Activated B cell treated with CpG ODN at 0.5 μM for 24 hours (primary cell): ENCODE data around the gene GHRL. TPM values are rescaled to one million over a fixed set of nuclear protein-coding genes. Genes with fewer than 3 reads are reported as not detected.
"Not testable (repeated sequence)": the region's sequence is repeated elsewhere in the genome, so short reads cannot be mapped to it uniquely, and the experiment has no call there.

Experiments
- ATAC-seq: fragments of 200-7000 bp; cut with Tn5 transposase; one replicate; pipeline ENCODE4 v1.10.0; 2021; ENCODE audit warnings: low read depth, mild to moderate bottlenecking, moderate library complexity
- CTCF ChIA-PET: fragments of 350-600 bp; sonication (Branson Sonifier 250); formaldehyde crosslinking; loops from one replicate; lab custom pipeline; 2021; ENCODE audit warnings: antibody characterized with exemption; lab: Charles Lee
- POLR2A ChIA-PET: fragments of 350-600 bp; sonication (Branson Sonifier 250); formaldehyde crosslinking; loops from one replicate; lab custom pipeline; 2021; ENCODE audit warnings: antibody characterized with exemption; lab: Charles Lee
- DNase-seq: peaks from one replicate; pipeline ENCODE4 v3.0.0; 2022
- H3K27ac Mint-ChIP-seq: one replicate; pipeline ENCODE4 v1.8.0; 2020; ENCODE audit warnings: mixed read lengths
- H3K27me3 Mint-ChIP-seq: one replicate; pipeline ENCODE4 v1.8.0; 2021; ENCODE audit warnings: mixed read lengths
- H3K36me3 Mint-ChIP-seq: one replicate; pipeline ENCODE4 v1.8.0; 2021; ENCODE audit warnings: low read depth, mixed read lengths
- H3K4me1 Mint-ChIP-seq: one replicate; pipeline ENCODE4 v1.8.0; 2021; ENCODE audit warnings: mixed read lengths
- H3K4me3 Mint-ChIP-seq: one replicate; pipeline ENCODE4 v1.8.0; 2020; ENCODE audit warnings: mild to moderate bottlenecking, mixed read lengths
- H3K9me3 Mint-ChIP-seq: one replicate; pipeline ENCODE4 v1.8.0; 2020; ENCODE audit warnings: mixed read lengths
- intact Hi-C: fragments of 100-400 bp; cut with micrococcal nuclease; formaldehyde crosslinking; loops from one replicate; pipeline ENCODE4 v1.15.1; 2024
- total RNA-seq: library from RNA; stranded (reverse); gene quantifications from 2 replicates; pipeline ENCODE4 v1.2.3, GENCODE V29; 2022
- TF ChIP-seq, protein P1 (sequence below): fragments of 200-600 bp; IDR thresholded peaks from one replicate; pipeline ENCODE4 v1.8.0; 2022; ENCODE audit warnings: antibody characterized with exemption, mild to moderate bottlenecking

Gene GHRL
- total RNA-seq, 1 donor from 2014 or later, result 2.8 TPM

DNA sequence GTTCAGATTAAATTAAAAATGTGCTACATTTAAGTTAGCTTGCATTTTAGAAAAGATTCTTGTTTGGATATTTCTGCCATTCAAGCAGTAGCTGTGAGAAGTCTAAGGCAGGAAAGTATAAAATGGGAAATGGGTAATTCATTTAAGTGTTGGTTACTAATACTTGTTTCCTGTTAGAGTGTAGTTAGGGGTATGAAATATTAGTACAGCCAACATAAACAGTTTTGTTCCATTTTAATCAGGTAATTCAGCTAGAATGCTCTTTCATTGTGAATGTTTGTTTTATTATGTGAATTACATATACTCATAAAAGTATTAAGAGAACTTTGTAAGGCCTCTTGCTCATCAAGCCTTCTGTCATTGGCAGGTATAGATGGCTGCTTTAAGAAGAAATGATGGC is 24.6 kb downstream of the GHRL start:
- Mint-ChIP-seq H3K9me3 (no peaks in the 10 kb centered on the region), H3K4me1 (peaks cover 37% of the 10 kb centered on the region), H3K27me3 (no peaks in the 10 kb centered on the region), H3K27ac (no peak overlapping the region), H3K4me3 (no peak overlapping the region), H3K36me3 (peaks cover 79% of the 10 kb centered on the region)
- ChIA-PET CTCF (no interaction called here), POLR2A (interaction anchor here (0.6 kb wide), 1 partner anchor 15 kb away, joined by 3 read pairs; no protein-coding TSS in a partner anchor)
- ATAC-seq, result no peak
- intact Hi-C loops, result no loop called here
- DNase-seq, result no peak
- TF ChIP-seq, protein P1, sequence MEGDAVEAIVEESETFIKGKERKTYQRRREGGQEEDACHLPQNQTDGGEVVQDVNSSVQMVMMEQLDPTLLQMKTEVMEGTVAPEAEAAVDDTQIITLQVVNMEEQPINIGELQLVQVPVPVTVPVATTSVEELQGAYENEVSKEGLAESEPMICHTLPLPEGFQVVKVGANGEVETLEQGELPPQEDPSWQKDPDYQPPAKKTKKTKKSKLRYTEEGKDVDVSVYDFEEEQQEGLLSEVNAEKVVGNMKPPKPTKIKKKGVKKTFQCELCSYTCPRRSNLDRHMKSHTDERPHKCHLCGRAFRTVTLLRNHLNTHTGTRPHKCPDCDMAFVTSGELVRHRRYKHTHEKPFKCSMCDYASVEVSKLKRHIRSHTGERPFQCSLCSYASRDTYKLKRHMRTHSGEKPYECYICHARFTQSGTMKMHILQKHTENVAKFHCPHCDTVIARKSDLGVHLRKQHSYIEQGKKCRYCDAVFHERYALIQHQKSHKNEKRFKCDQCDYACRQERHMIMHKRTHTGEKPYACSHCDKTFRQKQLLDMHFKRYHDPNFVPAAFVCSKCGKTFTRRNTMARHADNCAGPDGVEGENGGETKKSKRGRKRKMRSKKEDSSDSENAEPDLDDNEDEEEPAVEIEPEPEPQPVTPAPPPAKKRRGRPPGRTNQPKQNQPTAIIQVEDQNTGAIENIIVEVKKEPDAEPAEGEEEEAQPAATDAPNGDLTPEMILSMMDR, result no peak

DNA sequence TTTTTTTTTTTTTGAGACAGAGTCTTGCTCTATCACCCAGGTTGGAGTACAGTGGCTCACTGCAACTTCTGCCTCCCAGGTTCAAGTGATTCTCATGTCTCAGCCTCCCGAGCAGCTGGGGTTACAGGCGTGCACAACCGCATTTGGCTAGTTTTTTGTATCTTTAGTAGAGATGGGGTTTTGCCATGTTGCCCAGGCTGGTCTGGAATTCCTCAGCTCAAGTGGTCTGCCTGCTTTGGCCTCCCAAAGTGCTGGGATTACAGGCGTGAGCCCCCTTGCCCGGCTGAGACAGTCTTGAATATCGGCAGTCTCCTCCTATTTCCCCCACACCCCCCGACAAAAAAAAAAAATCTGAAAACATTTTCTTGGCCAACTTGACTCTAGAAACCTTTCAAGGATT is 25.8 kb downstream of the GHRL start:
- peaks cover 83% of the 10 kb centered on the region for H3K36me3 Mint-ChIP-seq
- DNase-seq, H3K27me3 Mint-ChIP-seq, ATAC-seq, H3K9me3 Mint-ChIP-seq, POLR2A ChIA-PET, H3K27ac Mint-ChIP-seq, intact Hi-C loops, CTCF ChIA-PET, H3K4me3 Mint-ChIP-seq: not testable (repeated sequence)
- peaks cover 39% of the 10 kb centered on the region for H3K4me1 Mint-ChIP-seq

DNA sequence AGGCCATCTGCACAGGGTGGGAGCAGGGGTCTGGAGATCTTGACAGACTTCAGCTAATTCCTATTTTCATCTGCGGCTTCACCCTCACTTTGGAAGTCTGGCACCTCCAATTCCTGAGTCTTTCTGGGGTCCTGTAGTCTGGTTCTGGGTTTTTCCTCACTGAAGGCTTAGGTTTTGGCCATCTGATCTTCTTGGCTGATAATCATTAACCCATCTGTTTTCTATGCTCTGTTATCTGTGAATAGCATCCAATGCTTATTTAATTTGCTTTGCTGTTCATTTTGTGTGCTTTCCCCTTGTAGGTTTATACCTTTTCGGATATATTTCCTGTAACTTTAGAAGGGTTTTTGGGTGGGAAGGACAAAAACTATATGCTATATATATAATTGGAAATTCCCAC is 26.9 kb downstream of the GHRL start:
- ChIA-PET POLR2A (interaction anchor here (0.6 kb wide), 2 partner anchors 127 to 234 kb away, joined by 3 to 4 read pairs; no protein-coding TSS in a partner anchor), CTCF (no interaction called here)
- Mint-ChIP-seq H3K27ac (no peak overlapping the region), H3K9me3 (no peaks in the 10 kb centered on the region), H3K4me3 (no peak overlapping the region), H3K27me3 (no peaks in the 10 kb centered on the region), H3K4me1 (peaks cover 44% of the 10 kb centered on the region), H3K36me3 (peaks cover 81% of the 10 kb centered on the region)
- intact Hi-C loops, result no loop called here
- ATAC-seq (no peak), DNase-seq (no peak)
- TF ChIP-seq, protein P1, result no peak

DNA sequence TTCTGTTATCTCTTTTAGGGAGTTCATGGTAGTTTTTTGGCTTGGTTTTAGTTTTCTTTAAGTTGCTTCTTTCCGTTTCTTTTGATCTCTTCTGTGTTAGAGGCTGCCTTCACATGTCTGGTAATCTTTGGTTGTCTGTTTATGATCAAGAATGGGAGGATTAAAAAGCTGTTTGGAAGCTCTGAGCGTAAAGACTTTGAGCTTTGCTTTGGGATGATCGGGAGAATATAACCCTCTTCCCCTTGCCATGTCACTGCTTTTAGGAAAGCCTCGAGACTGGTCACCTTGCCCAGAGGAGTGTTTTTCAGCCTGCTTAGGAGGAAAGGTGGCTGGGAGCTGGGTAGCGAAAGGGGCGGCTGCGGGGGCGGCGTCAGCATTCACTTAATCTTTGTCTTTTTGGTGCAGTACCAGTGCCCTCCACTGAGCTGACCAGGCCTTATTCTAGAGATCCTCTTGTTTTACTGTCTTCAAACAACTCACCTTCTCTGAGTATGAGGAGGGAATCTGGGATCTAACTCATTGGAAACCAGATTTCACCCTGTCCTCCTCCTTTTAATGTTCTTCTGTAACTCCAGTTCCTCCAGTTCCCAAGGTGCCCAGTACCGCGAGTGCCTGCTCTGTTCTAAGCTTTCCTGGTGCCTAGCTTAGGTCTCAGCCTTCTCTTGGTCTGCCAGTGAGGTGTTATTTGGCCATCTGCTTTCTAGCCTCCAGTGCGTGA is 28.9 kb downstream of the GHRL start:
- DNase-seq (no peak), ATAC-seq (peak; percentile 89)
- H3K4me1 Mint-ChIP-seq, result peaks cover 41% of the 10 kb centered on the region
- ChIA-PET POLR2A (interaction anchor here (0.6 to 0.9 kb wide), 2 partner anchors 149 to 150 kb away, joined by 5 to 10 read pairs; no protein-coding TSS in a partner anchor), CTCF (interaction anchor here (0.6 to 1.4 kb wide), 4 partner anchors 10 to 73 kb away, joined by 3 to 4 read pairs (median 3); partner anchors contain the start of gene GHRL)
- H3K27me3 Mint-ChIP-seq, result no peaks in the 10 kb centered on the region
- TF ChIP-seq, protein P1, result no peak
- intact Hi-C loops, result no loop called here
- no peaks in the 10 kb centered on the region for H3K9me3 Mint-ChIP-seq
- H3K36me3 Mint-ChIP-seq, result peaks cover 82% of the 10 kb centered on the region
- H3K27ac Mint-ChIP-seq, result peak overlapping the region; percentile 38
- no peak overlapping the region for H3K4me3 Mint-ChIP-seq

DNA sequence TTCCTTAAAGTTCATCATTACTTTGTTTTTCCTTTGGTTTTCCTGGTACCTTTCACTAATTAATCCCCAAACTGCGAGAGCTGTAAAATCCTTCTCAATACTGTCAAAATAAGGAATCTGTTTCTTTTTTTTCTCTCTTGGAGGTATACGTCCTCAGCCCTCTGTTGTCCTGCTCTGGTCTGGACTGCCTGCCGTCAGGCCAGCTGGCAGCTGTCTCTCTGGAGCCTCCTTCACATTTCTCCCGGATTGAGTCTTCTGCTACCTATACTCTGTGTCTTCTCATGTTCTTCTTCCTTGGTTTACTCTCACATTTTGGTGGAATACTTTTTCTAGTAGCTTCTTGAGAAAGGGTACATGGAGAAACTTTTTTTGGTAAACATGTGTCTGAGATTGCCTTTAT is 30.7 kb downstream of the GHRL start:
- Mint-ChIP-seq H3K27ac (no peak overlapping the region), H3K36me3 (peaks cover 77% of the 10 kb centered on the region), H3K27me3 (no peaks in the 10 kb centered on the region), H3K4me1 (peaks cover 33% of the 10 kb centered on the region), H3K9me3 (no peaks in the 10 kb centered on the region), H3K4me3 (no peak overlapping the region)
- TF ChIP-seq, protein P1, result no peak
- POLR2A ChIA-PET, result interaction anchor here (0.6 kb wide), 2 partner anchors 120 to 318 kb away, joined by 3 to 5 read pairs; partner anchors contain the start of gene VHL
- DNase-seq (no peak), ATAC-seq (no peak)
- intact Hi-C loops, result no loop called here
- CTCF ChIA-PET, result no interaction called here
